GM19372 (cell line): Measurements from ENCODE around the gene GALK1.

Experiments
- ATAC-seq: cut with Tn5 transposase; IDR thresholded peaks from one replicate; pipeline ENCODE4 v1.9.1; 2021; ENCODE audit warnings: mild to moderate bottlenecking, low read depth, moderate library complexity; ENCODE audit not compliant: unreplicated experiment

Gene GALK1

GRCh38 chr17:75751676-75752404 lies 13.2 kb downstream of the GALK1 start:
- ATAC-seq, result no peak

GRCh38 chr17:75750661-75751423 lies 14.2 kb downstream of the GALK1 start:
- no peak for ATAC-seq

- ATAC-seq, result no peak
Observed at GRCh38 chr17:75749545-75750389, 15.2 kb downstream of the GALK1 start.

GRCh38 chr17:75748706-75749105 lies 16.3 kb downstream of the GALK1 start:
- ATAC-seq, result no peak

GRCh38 chr17:75743625-75744206 lies 21.3 kb downstream of the GALK1 start:
- no peak for ATAC-seq

- no peak for ATAC-seq
Observed at GRCh38 chr17:75742337-75742736, 22.7 kb downstream of the GALK1 start.

GRCh38 chr17:75740631-75741077 lies 24.3 kb downstream of the GALK1 start:
- ATAC-seq, result no peak

GRCh38 chr17:75740215-75740614 lies 24.8 kb downstream of the GALK1 start:
- no peak for ATAC-seq

- no peak for ATAC-seq
Observed at GRCh38 chr17:75739801-75740200, 25.2 kb downstream of the GALK1 start.

GRCh38 chr17:75739174-75739573 lies 25.8 kb downstream of the GALK1 start:
- ATAC-seq, result no peak

- no peak for ATAC-seq
Observed at GRCh38 chr17:75738218-75738802, 26.7 kb downstream of the GALK1 start.

- ATAC-seq, result no peak
Observed at GRCh38 chr17:75737133-75737962, 27.6 kb downstream of the GALK1 start.

GRCh38 chr17:75736173-75736835 lies 28.7 kb downstream of the GALK1 start:
- ATAC-seq, result no peak

- ATAC-seq, result no peak
Observed at GRCh38 chr17:75734674-75735294, 30.2 kb downstream of the GALK1 start.

GRCh38 chr17:75733471-75733870 lies 31.5 kb downstream of the GALK1 start:
- no peak for ATAC-seq

- no peak for ATAC-seq
Observed at GRCh38 chr17:75731716-75732498, 33.1 kb downstream of the GALK1 start.

- no peak for ATAC-seq
Observed at GRCh38 chr17:75731086-75731715, 33.8 kb downstream of the GALK1 start.
